Right hindlimb (tissue), 1 donor: ENCODE measurements around the gene SYVN1.
A peak's percentile ranks its signal among the peaks of the same experiment; 100 is the strongest.
"Not testable (repeated sequence)": the region's sequence is repeated elsewhere in the genome, so short reads cannot be mapped to it uniquely, and the experiment has no call there.

ENCODE experiments used
- DNase-seq: peaks from one replicate; pipeline ENCODE4 v3.0.0-alpha.2; 2018

The SYVN1 gene

GRCh38 chr11:65150509-65151299 is 16.4 kb upstream of the SYVN1 start:
- DNase-seq: peak; percentile 77

GRCh38 chr11:65150131-65150508 is 15.8 kb upstream of the SYVN1 start:
- DNase-seq: not testable (repeated sequence)

DNA sequence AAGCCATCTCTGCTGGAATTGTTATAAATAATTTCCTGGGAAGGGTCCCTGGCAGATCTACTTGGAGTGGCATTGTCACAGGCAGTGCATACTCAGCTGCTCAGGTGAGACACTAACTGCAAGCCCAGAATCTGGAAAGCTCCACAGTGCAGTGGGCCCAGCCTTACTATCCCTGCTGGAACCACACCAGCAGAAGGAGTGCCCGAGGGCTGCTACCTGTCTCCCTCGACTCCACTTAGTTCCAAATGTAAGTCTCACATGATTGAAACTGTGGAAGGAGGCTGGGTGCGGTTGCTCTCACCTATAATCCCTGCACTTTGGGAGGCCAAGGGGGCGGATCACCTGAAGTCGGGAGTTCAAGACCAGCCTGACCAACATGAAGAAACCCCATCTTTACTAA is 14.3 kb upstream of the SYVN1 start:
- DNase-seq: no peak

- DNase-seq: no peak
Measured at GRCh38 chr11:65147352-65148075, 13.2 kb upstream of the SYVN1 start.

DNA sequence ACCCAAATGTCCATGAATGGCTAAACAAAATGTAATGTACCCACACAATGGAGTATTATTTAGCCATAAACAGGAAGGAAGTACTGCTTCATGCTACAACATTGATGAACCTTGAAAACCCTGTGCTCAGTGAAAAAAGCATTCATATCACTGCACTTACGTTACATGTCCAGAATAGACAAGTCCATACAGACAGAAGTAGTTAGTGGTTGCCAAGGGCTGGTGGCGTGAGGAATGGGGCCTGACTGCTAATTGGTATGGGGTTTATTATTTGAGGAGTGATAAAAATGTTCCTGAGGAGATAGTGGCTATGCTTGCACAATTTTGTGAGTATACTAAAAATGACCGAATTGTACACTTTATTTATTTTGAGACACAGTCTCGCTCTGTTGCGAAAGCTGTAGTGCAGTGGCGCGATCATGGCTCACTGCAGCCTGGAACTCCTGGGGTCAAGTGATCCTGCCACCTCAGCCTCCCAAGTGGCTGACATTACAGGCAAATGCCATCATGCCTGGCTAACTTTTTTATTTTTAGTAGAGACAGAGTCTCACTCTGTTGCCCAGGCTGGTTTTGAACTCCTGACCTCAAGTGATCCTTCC is 7.7 kb upstream of the SYVN1 start:
- DNase-seq: no peak

DNA sequence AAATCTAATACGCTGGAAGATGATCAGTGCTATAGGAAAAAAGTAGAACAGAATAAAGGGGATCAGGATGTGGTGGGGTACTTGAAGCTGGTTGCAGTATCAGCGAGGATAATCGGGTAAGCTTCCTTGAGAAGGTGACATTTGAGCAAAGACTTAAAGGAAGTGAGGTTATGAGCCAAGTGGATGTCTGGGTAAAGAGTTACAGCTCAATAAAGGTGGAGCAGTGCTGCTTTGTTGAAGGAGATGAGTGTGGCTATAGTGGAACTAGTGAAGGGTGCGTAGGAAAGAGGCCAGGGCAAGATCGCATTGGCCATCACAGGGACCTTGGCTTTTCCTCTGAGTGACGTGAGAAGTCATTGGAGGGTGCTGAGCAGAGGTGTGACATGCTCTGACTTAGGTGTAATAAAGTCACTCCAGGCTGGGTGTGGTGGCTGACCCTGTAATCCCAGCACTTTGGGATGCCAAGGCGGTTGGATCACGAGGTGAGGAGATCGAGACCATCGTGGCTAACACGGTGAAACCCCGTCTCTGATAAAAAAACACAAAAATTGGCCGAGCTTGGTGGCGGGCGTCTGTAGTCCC is 2.3 kb upstream of the SYVN1 start:
- no peak for DNase-seq

DNA sequence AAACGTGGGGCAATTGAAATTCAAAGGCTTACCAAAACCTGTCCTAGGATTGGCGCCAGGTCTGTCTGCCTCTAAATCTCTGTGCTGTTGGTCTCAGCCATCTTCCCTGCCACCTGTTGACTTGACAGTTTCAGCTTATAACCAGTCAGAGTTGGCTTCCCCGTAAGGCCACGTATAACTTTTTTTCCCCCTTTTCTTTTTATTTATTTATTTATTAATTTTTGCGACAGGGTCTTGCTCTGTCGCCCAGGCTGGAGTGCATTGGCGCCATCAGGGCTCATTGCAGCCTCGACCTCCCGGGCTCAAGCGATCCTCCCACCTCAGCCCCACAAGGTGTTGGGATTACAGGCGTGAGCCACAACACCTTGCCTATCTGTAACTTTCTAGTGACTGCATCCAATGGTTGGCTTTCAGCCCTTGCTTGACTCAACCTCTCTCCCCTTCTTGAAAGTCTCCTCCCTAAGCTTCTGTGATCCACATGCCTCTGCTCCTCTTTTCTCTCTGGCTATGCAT is 1.4 kb upstream of the SYVN1 start:
- no peak for DNase-seq

- DNase-seq: peak; percentile 95
Measured at GRCh38 chr11:65134952-65135632, 773 bp upstream of the SYVN1 start.

- peak; percentile 84 for DNase-seq
Measured at GRCh38 chr11:65133724-65134123, 595 bp downstream of the SYVN1 start.

DNA sequence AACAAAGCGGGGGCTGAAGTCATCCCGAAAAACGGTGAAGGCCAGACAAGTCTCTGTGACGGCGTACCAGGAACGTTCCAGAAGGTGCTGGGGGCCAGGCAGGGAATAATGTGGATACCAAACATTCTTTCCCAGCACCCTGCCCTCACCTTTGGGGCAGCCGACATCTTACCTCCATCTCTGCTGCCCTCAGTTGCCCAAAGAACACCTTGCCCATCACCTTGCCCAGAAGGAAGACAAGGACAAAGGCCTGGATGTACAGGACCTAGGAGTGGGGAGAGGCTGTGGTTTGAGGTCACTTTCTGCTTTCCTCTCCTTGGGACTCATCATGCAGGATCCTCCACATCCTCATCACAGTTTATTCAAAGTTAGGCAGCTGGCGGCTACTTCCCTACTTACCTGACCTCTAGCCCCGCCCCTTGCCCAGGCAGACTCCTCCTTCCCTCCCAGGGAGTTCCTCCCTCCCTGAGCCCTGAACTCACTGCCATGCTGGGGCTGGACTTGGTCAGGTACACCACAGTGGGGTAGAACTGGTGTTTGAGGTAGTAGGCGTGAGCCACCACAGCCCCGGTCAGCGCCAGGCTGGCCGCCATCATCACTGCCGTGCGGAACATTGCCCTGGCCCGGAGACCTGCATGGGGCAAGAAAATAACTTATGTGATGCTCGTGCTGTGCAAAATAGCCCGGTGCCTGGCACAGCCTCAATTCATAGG is 1.2 kb downstream of the SYVN1 start:
- DNase-seq: no peak

GRCh38 chr11:65132238-65132987 is 1.9 kb downstream of the SYVN1 start:
- no peak for DNase-seq

- no peak for DNase-seq
Measured at GRCh38 chr11:65131895-65132237, 2.5 kb downstream of the SYVN1 start.

DNA sequence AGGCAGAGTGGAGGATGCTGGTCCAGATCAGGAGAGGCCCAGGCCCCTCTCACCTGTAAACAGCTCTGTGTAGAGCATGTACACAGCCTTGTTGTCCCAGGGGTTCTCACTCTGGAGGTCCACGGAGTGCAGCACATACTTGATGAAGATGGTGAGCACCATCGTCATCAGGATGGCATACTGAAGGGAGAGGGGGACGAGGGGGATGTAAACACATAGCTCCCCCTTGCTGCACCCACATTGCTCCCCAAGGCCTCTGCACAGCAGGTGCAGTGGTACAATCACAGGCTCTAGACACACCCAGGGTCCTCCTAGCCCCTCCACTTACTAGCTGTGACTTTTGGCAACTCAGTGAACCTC is 2.9 kb downstream of the SYVN1 start:
- DNase-seq: no peak

DNA sequence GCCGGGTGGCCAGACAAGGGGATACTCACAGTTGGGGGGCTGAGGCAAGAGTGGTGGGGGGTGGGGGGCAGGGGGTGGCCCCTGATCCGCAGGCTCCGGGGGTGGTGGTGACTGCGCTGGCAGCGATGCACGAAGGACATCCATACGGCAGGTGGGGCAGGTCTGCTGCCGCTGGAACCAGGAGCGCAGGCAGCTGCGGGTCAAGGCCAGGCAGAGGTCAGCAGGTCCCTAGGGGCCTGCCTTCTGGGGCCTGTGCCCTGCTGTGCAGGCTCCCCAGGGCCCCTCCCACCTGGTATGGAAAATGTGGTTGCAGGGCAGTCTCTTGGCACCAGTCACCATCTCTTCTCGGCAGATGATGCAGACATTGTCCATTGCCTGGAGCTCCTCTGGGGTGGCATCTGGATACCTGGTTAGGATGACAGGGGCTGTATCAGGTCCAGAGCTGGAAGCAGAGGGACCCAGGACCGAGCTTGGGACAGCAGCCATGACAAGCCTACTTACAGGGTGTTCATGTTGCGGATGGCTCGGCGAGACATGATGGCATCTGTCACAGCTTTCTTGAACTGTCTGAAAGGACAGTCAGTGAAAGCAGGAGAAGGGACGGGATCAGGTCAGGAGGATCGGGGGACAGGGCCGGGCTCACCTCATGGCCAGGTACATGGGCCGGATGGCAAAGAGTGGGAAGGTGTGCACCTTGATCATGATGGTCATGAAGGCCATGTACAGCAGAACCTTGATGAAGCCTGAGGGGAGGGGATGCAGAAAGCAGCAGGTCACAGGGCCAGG is 3.5 kb downstream of the SYVN1 start:
- no peak for DNase-seq

GRCh38 chr11:65129649-65130441 is 4.5 kb downstream of the SYVN1 start:
- no peak for DNase-seq

- DNase-seq: no peak
Measured at GRCh38 chr11:65128182-65129145, 5.9 kb downstream of the SYVN1 start.

DNA sequence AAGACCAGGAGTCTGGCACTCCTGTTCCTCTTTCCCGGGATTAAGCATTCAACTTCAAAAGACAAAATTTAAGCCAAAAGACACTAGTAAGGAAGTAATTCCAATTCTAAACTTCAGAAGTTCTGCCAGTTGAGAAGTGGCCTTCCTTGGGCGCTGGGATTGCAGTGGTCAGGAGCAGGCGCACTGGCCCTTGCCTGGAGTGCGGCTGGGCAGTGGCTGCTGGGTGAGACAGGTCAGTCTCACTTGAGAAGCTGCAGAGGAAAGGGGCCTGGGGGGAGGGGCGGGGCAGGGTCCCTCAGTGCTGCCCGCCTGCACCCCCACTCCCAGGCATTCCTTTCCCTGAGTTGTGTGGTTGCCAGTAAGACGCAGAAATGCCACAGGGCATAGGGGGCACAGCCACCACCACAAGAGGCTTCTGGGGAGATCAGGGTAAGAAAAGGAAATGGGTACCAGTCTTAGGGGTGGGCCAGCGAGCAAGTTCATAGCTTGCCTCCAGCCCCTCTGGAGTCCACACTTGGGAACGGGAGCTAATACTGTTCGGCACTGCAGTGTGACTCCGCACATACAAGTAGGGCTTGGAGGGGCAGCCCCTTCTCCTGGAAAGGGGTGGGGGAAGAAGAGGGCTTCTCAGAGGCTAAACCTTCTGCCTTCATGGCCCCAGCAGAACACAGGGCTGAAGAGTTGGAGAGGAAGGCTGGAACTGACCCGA is 6.7 kb downstream of the SYVN1 start:
- DNase-seq: no peak
